SW480 (cell line): ENCODE measurements around the gene CBARP.

Source experiments
- DNase-seq: peaks from one replicate; pipeline ENCODE4 v3.0.0-alpha.2; 2016; ENCODE audit warnings: low spot score

Gene CBARP, protein sequence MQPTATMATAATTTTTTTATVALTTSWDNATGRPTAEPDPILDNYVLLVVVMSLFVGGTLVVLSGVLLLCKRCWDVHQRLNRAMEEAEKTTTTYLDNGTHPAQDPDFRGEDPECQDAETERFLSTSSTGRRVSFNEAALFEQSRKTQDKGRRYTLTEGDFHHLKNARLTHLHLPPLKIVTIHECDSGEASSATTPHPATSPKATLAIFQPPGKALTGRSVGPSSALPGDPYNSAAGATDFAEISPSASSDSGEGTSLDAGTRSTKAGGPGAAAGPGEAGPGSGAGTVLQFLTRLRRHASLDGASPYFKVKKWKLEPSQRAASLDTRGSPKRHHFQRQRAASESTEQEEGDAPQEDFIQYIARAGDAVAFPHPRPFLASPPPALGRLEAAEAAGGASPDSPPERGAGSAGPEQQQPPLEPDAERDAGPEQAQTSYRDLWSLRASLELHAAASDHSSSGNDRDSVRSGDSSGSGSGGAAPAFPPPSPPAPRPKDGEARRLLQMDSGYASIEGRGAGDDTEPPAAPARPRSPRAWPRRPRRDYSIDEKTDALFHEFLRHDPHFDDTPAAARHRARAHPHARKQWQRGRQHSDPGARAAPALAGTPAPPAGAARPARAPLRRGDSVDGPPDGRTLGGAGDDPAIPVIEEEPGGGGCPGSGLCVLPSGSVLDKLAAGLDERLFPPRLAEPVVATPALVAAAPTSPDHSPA

DNA sequence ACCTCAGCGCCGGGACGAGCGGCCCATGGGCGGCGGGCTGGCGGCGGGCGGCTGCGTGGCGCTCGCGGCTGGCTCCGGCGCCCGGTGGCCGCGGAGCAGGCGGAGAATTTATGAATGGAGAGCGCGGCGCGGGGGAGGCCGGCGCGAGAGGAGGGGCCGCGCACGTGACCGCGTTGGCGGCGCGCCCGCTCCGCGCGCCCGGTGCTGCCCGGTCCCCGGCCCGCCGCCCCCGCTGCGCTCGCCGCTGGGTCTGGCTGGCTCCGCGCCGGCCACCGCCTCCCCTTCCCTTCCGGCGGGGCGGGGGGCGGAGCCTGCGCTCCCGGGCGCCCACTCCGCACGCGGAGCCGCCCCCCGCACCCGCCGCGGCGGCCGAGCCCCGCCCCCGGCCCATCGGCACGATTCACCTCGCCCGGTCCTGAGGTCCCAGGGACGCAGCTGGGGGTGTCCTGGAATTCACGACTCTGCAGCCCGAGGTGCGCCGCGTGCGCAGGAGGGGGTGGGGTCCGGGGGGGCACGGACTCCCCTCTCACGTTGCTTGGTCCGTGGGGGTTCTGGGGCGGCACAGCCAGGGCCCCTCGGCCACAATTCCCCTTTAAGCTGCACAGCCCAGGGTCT lies at the start of gene CBARP:
Gene CBARP (minus strand): TSS at position 252 of the 615 bp plus-strand sequence. CDS start 1,905 bp downstream, outside the sequence.
- DNase-seq = no peak

DNA sequence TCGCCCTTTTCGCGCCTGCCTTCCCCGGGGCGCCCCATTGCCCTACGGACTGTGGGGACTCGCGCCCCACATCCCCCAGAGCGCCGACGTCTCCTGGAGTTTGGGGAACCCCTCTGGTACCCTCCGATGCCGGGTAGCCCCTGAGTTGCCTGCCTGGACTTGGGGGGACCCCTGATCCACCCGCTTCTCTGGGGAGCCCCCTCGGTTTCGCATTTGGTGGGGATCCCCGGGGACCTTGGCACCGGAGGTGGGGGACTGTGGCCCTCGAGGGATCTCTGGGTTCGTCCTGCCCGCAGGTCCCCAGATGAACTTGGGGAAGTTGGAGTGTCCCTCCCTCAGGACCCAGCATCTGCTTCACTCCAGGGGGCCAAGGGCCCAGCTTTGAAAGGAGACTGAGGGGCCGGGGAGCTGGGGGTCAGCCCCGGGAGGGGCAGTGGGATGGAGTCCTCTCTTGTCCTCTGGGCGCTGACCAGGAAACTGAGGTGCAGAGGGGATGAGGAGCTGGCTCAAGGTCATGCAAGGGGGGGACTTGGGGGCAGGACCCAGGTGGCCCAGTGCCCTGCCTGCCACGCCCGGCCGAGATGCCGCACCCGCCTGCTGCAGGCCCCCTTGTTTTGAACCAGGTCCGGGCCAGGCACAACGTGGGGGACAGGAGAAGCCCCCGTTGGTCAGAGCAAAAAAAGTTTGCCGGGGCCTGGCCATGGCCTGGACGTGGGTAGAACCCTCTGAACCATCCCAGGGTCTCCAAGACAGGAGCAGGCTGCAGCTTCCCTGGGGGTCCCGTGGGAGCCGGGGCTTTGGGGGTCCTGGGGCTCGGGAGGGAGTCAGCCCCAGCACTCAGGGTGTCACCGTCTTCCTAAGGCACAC lies 48.9 kb upstream of the CBARP start:
- DNase-seq = no peak

- no peak for DNase-seq
These were observed 48.0 kb upstream of the CBARP start, which contains the start of gene EFNA2 for GRCh38 chr19:1285737-1286360. Gene EFNA2 (plus strand): TSS chr19:1285873. CDS start chr19:1286169, 296 bp downstream.

- DNase-seq = no peak
These were observed 47.4 kb upstream of the CBARP start for GRCh38 chr19:1284979-1285736.

DNA sequence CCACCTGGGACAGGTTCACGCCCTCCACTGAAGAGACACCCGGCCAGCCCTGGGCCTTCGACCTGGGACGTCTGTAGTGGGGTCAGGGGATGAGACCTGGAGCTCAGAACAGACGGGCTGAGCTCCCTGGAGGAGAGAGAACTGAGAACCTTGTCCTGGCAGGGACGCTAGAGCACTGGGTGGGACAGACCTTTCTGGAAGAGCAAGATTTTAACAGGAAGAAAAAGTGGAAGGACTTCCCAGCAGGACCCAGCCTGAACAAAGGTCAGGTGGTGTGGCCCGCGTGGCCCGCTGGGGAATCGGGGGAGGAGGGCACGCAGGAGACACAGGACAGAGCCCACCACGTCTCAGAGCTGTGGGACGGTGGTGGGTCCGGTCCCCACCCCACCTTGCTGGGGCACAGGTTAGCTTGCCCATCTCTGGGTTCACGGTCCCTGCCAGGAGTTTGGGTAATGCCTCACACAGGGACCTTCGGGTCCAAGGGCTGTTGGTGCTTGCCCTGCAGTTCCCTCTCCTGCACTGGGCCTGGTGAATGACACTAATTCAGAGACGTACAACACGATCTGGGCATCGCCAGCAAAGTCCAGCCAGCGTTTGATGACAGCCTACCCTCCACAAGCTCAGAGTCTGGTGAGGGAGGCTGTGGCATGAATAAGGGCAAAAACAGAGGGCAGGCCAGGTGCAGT lies 46.6 kb upstream of the CBARP start:
- DNase-seq = no peak

DNA sequence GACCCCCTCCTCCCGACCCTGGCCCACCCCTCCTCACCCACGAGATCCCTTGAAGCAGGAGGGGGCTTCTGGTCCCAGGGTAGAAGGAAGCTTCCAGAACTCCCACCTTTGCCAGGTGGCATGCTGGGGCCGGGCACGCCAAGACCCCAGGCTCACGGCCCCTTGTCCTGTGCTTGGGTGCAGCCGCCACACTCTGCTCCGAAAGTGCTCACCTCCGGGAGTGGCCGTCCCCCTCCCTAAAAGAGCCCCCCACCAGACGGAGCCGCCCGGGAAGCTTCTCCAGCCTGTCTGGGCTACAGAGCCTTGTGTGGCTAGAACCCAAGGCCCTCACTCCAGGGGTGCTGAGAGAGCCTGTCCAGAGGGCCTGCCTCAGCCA lies 46.1 kb upstream of the CBARP start:
- DNase-seq = no peak

GRCh38 chr19:1283207-1283916 lies 45.6 kb upstream of the CBARP start:
- DNase-seq = no peak

- no peak for DNase-seq
These were observed 44.9 kb upstream of the CBARP start for GRCh38 chr19:1282588-1283206.

GRCh38 chr19:1281569-1282287 lies 43.9 kb upstream of the CBARP start:
- no peak for DNase-seq

GRCh38 chr19:1280636-1281568 lies 43.1 kb upstream of the CBARP start:
- DNase-seq = no peak

GRCh38 chr19:1279782-1280341 lies 42.1 kb upstream of the CBARP start:
- DNase-seq = peak; percentile 70

DNA sequence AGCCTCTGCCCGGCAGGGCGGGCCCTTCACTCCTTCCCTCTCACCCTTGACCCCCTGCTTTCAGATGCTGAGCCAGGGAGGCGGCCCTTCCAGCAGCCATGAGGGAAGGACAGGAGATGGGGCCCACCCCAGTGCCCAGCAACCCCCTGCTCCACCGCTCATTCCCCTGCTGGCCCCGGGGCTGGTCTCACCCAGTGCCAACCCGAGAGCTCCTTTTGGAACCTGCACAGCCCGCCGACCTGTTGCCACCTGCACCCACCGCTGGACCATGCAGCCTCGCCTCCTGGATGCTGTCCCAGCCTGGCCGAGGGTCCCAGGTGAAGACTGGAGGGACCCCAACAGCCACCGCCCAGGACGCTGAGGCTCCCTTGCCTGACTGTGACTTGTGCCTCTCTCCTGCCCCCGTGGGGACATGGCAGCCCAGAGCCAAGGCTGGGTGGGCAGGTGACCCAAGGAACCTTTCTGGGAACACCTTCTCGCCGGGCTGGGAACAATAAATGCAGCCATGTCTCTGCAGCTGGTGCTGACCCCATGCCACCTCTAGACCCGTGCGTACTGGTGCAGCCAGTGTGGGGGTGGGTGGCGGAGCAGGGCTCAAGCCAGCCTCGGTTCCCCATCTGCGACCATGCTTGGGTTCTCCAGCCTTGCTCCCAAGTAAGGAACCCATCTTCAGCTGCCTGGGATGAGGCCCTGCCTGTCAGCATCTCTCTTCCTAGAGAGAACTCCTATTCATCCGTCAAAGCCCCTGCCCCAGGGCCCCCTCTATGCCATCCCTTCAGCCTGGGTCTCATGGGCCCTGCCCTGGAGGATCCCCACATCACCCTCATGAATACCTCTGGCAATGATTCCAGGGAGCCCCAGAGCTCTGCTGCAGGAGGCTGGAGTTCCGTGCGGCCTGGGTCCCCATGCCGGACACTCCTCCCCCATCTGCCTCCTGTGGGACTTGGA lies 41.2 kb upstream of the CBARP start:
- DNase-seq = no peak

- DNase-seq = no peak
These were observed 40.3 kb upstream of the CBARP start for GRCh38 chr19:1278074-1278473.

DNA sequence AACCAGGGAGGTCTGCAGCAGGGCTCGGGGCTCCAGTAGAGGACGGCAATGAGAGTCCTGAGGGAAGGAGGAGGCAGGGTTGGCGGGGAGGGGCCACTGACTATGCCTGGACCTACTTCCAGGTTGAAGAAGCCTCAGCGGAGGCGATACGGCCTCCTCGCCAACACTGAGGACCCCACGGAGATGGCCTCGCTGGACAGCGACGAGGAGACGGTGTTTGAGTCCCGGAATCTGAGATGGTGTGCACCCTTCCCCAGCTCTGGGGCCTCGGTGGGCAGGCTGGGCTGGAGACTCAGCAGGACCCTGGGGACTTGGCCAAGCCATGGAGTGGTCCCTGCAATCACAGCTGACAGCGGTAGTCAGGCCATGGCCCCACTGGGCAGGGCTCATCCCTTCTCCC lies 39.3 kb upstream of the CBARP start:
- no peak for DNase-seq

DNA sequence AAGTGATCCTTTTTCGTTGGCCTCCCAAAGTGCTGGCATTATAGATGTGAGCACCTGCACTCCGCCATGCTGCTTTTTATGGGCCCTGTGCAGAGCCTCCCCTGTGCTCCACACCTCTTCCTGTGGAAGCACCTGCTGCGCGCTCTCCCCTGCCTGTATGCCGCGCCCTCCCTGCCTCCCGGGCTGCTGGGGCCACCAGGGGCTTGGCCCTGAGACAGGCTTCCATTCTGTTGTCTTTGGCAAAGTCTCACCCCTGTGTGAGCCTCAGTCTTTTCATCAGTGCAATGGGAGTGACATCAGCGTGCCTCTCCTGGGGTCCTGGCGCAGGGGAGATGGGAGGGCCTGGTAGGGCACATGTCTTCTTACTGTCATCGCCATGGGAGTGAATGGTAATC lies 38.8 kb upstream of the CBARP start:
- DNase-seq = peak; percentile 52
